Stimulated activated CD8-positive, alpha-beta memory T cell treated with anti-CD3 and anti-CD28 coated beads, Interleukin-4, amount 100 ng/mL, for 1 hour (primary cell): ENCODE results near the gene PCYOX1L.

ENCODE experiments used
- DNase-seq, 2 donors: peaks; one replicate each; pipeline ENCODE4 v3.0.0-alpha.2; 2020; ENCODE audit warnings: low read depth in 2 of 2, low spot score in 1 of 2

The PCYOX1L gene

GRCh38 chr5:149357370-149358293 is at the start of gene PCYOX1L:
Gene PCYOX1L, plus strand, starts transcription at chr5:149358046. Its CDS starts 23 bp downstream, at chr5:149358069.
- DNase-seq, result peak; percentile 67 to 95

GRCh38 chr5:149309354-149309753 is 48.5 kb upstream of the PCYOX1L start:
- DNase-seq, result no peak

GRCh38 chr5:149310488-149310887 is 47.4 kb upstream of the PCYOX1L start:
- DNase-seq, result no peak

GRCh38 chr5:149310947-149311658 is 46.7 kb upstream of the PCYOX1L start:
- no peak for DNase-seq

GRCh38 chr5:149313151-149313841 is 44.5 kb upstream of the PCYOX1L start:
- DNase-seq, result no peak

GRCh38 chr5:149314571-149315111 is 43.2 kb upstream of the PCYOX1L start:
- DNase-seq, result no peak

GRCh38 chr5:149315753-149316152 is 42.1 kb upstream of the PCYOX1L start:
- DNase-seq, result no peak

GRCh38 chr5:149317281-149318048 is 40.4 kb upstream of the PCYOX1L start:
- no peak for DNase-seq

GRCh38 chr5:149319174-149319573 is 38.7 kb upstream of the PCYOX1L start:
- no peak for DNase-seq

GRCh38 chr5:149320791-149321330 is 37.0 kb upstream of the PCYOX1L start:
- DNase-seq, result no peak

- DNase-seq, result no peak
These were observed 35.3 kb upstream of the PCYOX1L start for GRCh38 chr5:149322518-149322917.

GRCh38 chr5:149323210-149323609 is 34.6 kb upstream of the PCYOX1L start:
- DNase-seq, result no peak

GRCh38 chr5:149323621-149324205 is 34.1 kb upstream of the PCYOX1L start:
- no peak for DNase-seq

- no peak for DNase-seq
These were observed 33.2 kb upstream of the PCYOX1L start for GRCh38 chr5:149324641-149325040.

- DNase-seq, result no peak
These were observed 32.6 kb upstream of the PCYOX1L start for GRCh38 chr5:149325166-149325735.

GRCh38 chr5:149325894-149326293 is 32.0 kb upstream of the PCYOX1L start:
- DNase-seq, result no peak

GRCh38 chr5:149326611-149327010 is 31.2 kb upstream of the PCYOX1L start:
- DNase-seq, result no peak

GRCh38 chr5:149328177-149328576 is 29.7 kb upstream of the PCYOX1L start:
- DNase-seq, result no peak

GRCh38 chr5:149333711-149334443 is 24.0 kb upstream of the PCYOX1L start:
- no peak for DNase-seq
